ENCODE measurements around the gene PURB. TPM values are rescaled to one million over a fixed set of nuclear protein-coding genes. Genes with fewer than 3 reads are reported as not detected.

PURB gene
- total RNA-seq, 2 experiments from 2014 or later: 18.8 to 20.8 TPM

DNA sequence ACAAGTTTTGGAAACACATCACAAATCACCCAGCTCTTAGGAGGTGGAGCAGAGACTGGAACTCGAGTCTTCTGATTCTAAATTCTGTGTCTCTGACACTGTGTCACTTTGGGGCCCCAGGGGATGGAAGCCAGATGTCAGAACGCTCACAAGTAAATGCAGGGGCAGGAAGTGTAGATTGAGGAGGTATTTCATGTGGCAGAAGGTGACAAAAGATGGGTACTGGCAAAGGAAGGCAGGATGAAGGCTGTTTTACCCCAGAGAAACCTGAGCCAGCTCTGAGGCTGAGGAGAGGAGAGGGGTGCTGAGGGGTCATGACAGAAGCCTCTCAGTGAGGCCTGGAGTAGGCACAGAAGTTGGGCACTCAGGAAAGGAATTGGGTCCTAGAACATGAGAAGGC lies 6.0 kb upstream of the PURB start:
- no peaks in the 10 kb centered on the region for H3K36me3 Mint-ChIP-seq (ENCODE audit: low read depth)
- intact Hi-C loops (cut with DNase I, micrococcal nuclease): no loop called here
- H3K27ac Mint-ChIP-seq: peak overlapping the region; percentile 94
- POLR2A ChIA-PET: interaction anchor here (0.6 to 0.8 kb wide), 3 partner anchors 89 to 400 kb away, joined by 3 to 5 read pairs (median 3); no protein-coding TSS in a partner anchor
- DNase-seq: peak; percentile 73
- H3K9me3 Mint-ChIP-seq (ENCODE audit: low read depth): no peaks in the 10 kb centered on the region
- peak overlapping the region; percentile 6 for H3K4me3 Mint-ChIP-seq
- peak; percentile 92 for ATAC-seq
- CTCF ChIA-PET: interaction anchor here (0.6 to 1.4 kb wide), 5 partner anchors 10 to 241 kb away, joined by 3 to 6 read pairs (median 4); no protein-coding TSS in a partner anchor
- H3K27me3 Mint-ChIP-seq: no peaks in the 10 kb centered on the region
- H3K4me1 Mint-ChIP-seq: peaks cover 33% of the 10 kb centered on the region

DNA sequence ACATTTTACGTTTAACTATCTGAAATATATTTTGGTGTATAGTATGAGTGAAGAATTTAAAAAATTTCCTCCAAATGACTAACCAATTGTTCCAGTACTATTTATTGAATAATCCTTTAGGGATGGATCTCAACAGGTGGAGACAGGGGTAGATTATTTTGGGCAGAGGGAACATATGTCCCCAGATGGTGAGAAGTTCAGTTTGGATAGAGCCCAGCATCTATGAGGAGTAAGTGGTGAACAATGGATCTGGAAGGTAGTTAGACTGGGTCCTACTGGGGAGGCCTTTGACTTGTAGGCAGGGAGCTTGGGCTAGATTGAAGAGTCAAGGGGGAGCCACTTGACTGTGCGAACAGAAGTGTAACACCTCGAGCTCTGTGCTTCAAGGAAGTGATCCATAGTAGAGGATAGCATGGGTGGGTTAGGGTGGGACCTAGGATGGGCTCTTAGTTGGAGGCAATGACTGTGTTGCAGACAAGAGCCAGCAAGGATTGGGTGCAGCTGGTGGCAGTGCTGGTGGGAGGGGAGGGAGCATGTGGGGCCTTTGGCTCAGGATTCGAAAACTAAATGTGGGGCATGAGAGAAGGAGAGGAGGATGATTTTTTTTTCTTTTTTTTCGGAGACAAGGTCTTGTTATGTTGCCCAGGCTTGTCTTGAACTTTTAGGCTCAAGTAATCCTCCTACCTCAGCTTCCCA lies 3.9 kb upstream of the PURB start:
- intact Hi-C loops (cut with DNase I, micrococcal nuclease): loop anchor here (5.0 to 10.0 kb wide), 2 partner anchors 142 to 876 kb away; partner anchors contain the start of gene ZMIZ2 (in 1 of the 2)

DNA sequence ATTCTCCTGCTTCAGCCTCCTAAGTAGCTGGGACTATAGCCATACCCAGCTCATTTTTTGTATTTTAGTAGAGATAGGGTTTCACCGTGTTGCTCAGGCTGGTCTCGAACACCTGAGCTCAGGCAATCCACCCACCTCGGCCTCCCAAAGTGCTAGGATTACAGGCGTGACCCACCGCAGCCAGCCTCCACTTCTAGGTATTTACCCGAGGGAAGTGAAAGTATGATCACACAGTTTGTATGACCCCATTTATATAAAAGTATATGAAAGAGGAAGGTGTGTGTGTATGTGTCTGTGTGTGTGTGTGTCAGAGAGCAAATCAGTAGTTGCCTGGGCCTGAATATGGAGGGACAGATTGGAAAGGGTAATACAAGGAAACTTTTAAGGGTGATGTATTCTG lies 2.0 kb upstream of the PURB start:
- H3K27me3 Mint-ChIP-seq: no peaks in the 10 kb centered on the region
- peaks cover 7% of the 10 kb centered on the region for H3K9me3 Mint-ChIP-seq (ENCODE audit: low read depth)
- ATAC-seq (no peak), DNase-seq (no peak)
- H3K4me1 Mint-ChIP-seq: peaks cover 51% of the 10 kb centered on the region
- H3K36me3 Mint-ChIP-seq (ENCODE audit: low read depth): peaks cover 27% of the 10 kb centered on the region
- intact Hi-C loops (cut with DNase I, micrococcal nuclease): loop anchor here (5.0 to 10.0 kb wide), 2 partner anchors 140 to 878 kb away; partner anchors contain the start of gene ZMIZ2 (in 1 of the 2)
- ChIA-PET CTCF (no interaction called here), POLR2A (interaction anchor here (0.5 kb wide), 1 partner anchor 313 kb away, joined by 8 read pairs; no protein-coding TSS in a partner anchor)
- H3K4me3 Mint-ChIP-seq: no peak overlapping the region
- H3K27ac Mint-ChIP-seq: peak overlapping the region; percentile 37

More for the DNA sequence above, 3.9 kb upstream of the PURB start:
- DNase-seq (no peak), ATAC-seq (no peak)
- peak overlapping the region; percentile 13 for H3K27ac Mint-ChIP-seq
- no peak overlapping the region for H3K4me3 Mint-ChIP-seq
- ChIA-PET CTCF (interaction anchor here (0.8 to 1.0 kb wide), 3 partner anchors 18 to 247 kb away, joined by 3 to 4 read pairs (median 4); no protein-coding TSS in a partner anchor), POLR2A (interaction anchor here (0.7 kb wide), 1 partner anchor 91 kb away, joined by 4 read pairs; no protein-coding TSS in a partner anchor)
- peaks cover 2% of the 10 kb centered on the region for H3K9me3 Mint-ChIP-seq (ENCODE audit: low read depth)
- peaks cover 9% of the 10 kb centered on the region for H3K36me3 Mint-ChIP-seq (ENCODE audit: low read depth)
- no peaks in the 10 kb centered on the region for H3K27me3 Mint-ChIP-seq
- peaks cover 36% of the 10 kb centered on the region for H3K4me1 Mint-ChIP-seq

DNA sequence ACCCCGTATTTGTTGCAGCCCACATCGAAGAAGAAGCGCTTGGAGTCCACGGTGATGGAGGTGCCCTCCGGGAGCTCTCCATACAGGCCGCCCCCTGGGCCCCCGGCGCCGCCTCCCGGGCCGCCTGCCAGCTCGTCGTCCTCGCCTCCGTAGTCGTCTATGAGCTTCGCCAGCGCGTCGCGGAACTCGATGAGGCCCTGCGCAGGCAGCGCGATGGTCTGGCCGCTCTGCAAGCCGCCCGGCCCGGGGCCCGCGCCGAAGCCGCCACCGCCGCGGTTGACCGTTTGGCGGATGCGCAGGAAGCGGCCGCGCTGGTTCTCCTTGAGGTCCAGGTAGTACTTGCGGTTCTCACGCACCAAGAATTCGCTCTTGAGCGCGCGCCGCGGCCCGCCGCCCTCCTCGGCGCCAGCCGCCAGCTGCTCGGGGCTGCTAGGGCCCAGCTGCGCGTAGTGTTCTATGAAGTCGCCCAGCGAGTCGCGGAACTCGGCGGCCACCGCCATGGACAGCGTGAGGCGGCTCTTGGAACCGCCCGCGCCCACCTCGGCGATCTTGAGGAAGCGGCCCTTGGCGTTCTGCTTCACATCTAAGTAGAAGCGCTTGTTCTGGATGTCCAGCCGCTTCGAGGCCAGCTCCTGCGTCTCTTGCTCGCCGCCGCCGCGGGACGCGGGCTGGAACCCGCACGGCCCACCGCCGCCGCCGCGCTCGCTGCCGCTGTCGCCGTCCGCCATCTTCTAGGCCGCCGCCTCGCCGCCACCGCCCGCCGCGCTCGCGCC lies 523 bp downstream of the PURB start:
- Mint-ChIP-seq H3K4me3 (peak overlapping the region; percentile 86), H3K36me3 (ENCODE audit: low read depth) (peaks cover 49% of the 10 kb centered on the region), H3K27me3 (no peaks in the 10 kb centered on the region), H3K9me3 (ENCODE audit: low read depth) (peaks cover 7% of the 10 kb centered on the region), H3K27ac (peak overlapping the region; percentile 89), H3K4me1 (peaks cover 57% of the 10 kb centered on the region)
- no peak for ATAC-seq
- ChIA-PET POLR2A (interaction anchor here (0.5 to 2.6 kb wide), 18 partner anchors 11 to 278 kb away, joined by 3 to 36 read pairs (median 4); partner anchors contain the start of genes H2AZ2, MYO1G, OGDH and PPIA), CTCF (interaction anchor here (0.7 to 2.8 kb wide), 9 partner anchors 28 to 275 kb away, joined by 3 to 21 read pairs (median 5); partner anchors contain the start of gene H2AZ2)
- DNase-seq: peak; percentile 72
- intact Hi-C loops (cut with DNase I, micrococcal nuclease): loop anchor here (1.0 to 10.0 kb wide), 18 partner anchors 28 to 880 kb away; partner anchors contain the start of genes OGDH (in 2 of the 2), ZMIZ2 (in 2 of the 2), DDX56 (in 1 of the 2) and H2AZ2 (in 1 of the 2)

DNA sequence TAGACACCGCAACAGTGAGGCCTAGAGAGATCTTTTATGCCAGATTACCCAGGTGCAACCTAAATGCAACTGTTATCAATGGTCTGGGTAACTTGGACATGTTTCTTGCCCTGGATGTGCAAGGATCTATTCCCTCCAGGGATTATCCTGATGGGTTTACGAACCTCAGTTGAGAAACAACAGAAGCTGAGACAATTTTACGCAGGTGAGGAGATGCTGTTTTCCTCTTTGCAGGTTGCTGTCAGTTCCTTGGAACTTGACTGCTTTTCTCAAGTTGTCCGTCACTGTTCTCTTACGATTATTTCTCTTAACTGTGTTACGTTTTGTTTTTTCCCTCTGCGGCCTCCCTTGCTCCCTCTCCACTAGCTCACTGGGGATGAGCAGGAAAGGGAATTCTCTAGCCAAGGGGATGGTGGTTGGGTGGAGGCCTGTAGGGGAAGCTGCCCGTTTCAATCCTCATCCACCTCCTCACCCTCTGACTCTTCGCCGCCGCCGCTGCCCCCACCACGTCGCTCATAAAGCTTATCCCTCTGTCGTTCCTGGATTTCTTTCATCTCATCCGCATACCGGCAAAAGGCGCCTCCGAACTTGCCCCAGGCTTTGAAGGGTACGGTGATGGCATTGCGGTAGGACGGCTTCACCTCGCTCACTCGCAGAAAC lies 1.2 kb downstream of the PURB start:
- Mint-ChIP-seq H3K9me3 (ENCODE audit: low read depth) (peaks cover 7% of the 10 kb centered on the region), H3K4me3 (peak overlapping the region; percentile 86), H3K27me3 (no peaks in the 10 kb centered on the region), H3K27ac (peak overlapping the region; percentile 89), H3K36me3 (ENCODE audit: low read depth) (peaks cover 54% of the 10 kb centered on the region), H3K4me1 (peaks cover 61% of the 10 kb centered on the region)
- DNase-seq (no peak), ATAC-seq (no peak)
- intact Hi-C loops (cut with DNase I, micrococcal nuclease): loop anchor here (1.0 to 10.0 kb wide), 3 partner anchors 27 to 881 kb away; no protein-coding TSS in a partner anchor
- ChIA-PET POLR2A (interaction anchor here (0.5 to 2.6 kb wide), 9 partner anchors 27 to 278 kb away, joined by 3 to 36 read pairs (median 4); partner anchors contain the start of genes H2AZ2, MYO1G, OGDH and PPIA), CTCF (interaction anchor here (1.0 to 2.8 kb wide), 5 partner anchors 27 to 35 kb away, joined by 3 to 21 read pairs (median 8); partner anchors contain the start of gene H2AZ2)

DNA sequence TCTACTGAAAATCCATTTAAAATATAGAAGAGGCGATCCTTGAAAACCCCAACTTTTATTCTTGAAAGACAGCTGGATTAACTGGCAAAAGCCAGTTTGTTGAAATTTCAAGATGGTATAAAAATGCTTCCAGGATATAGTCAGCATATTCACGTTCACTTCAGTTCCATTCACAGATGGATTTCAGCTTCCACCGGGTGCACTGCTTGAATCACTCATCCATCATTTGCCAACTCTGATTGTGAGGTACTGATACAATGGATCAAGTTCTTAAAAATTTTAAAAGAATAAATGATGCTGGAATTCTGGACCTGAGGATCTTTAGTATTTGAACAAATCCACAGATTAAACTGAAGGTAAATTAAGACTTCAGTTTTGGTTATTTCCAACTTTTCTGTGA lies 2.4 kb downstream of the PURB start:
- no peak overlapping the region for H3K27ac Mint-ChIP-seq
- CTCF ChIA-PET: interaction anchor here (0.8 to 3.8 kb wide), 7 partner anchors 9 to 253 kb away, joined by 3 to 38 read pairs (median 5); no protein-coding TSS in a partner anchor
- ATAC-seq: no peak
- peak overlapping the region; percentile 86 for H3K4me3 Mint-ChIP-seq
- H3K27me3 Mint-ChIP-seq: no peaks in the 10 kb centered on the region
- POLR2A ChIA-PET: interaction anchor here (0.7 to 0.8 kb wide), 2 partner anchors 9 to 31 kb away, joined by 3 read pairs; no protein-coding TSS in a partner anchor
- peaks cover 62% of the 10 kb centered on the region for H3K4me1 Mint-ChIP-seq
- H3K36me3 Mint-ChIP-seq (ENCODE audit: low read depth): peaks cover 61% of the 10 kb centered on the region
- intact Hi-C loops (cut with DNase I, micrococcal nuclease): loop anchor here in 1 of 2 experiments (10.0 kb wide), 1 partner anchor 882 kb away; no protein-coding TSS in a partner anchor
- no peak for DNase-seq
- H3K9me3 Mint-ChIP-seq (ENCODE audit: low read depth): peaks cover 7% of the 10 kb centered on the region

DNA sequence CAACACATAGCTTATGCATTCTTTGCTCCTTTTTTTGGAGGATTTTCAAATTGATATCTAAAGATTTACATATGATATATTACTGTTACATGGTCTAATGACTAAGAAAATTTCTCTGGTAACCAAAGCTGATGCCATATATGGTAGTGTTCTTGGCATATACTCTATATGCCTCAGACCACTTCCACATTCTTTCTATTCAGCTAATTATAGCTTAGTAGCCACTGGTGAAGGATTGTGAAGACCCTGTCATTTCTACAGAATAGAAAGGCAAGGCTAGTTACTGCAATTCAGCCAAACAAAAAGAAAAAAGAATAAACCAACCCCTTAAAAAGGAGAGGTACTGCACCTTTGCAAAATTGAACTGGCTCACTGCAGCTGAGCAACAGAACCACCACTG lies 3.7 kb downstream of the PURB start:
- ChIA-PET CTCF (interaction anchor here (0.6 to 3.8 kb wide), 10 partner anchors 8 to 254 kb away, joined by 3 to 38 read pairs (median 5); no protein-coding TSS in a partner anchor), POLR2A (interaction anchor here (0.7 to 1.2 kb wide), 2 partner anchors 33 to 84 kb away, joined by 3 to 4 read pairs; partner anchors contain the start of gene H2AZ2)
- ATAC-seq: no peak
- intact Hi-C loops (cut with DNase I, micrococcal nuclease): loop anchor here in 1 of 2 experiments (10.0 kb wide), 1 partner anchor 883 kb away; no protein-coding TSS in a partner anchor
- H3K4me3 Mint-ChIP-seq: peak overlapping the region; percentile 67
- no peaks in the 10 kb centered on the region for H3K27me3 Mint-ChIP-seq
- peak overlapping the region; percentile 29 for H3K27ac Mint-ChIP-seq
- peaks cover 56% of the 10 kb centered on the region for H3K4me1 Mint-ChIP-seq
- peaks cover 67% of the 10 kb centered on the region for H3K36me3 Mint-ChIP-seq (ENCODE audit: low read depth)
- peaks cover 7% of the 10 kb centered on the region for H3K9me3 Mint-ChIP-seq (ENCODE audit: low read depth)
- no peak for DNase-seq

DNA sequence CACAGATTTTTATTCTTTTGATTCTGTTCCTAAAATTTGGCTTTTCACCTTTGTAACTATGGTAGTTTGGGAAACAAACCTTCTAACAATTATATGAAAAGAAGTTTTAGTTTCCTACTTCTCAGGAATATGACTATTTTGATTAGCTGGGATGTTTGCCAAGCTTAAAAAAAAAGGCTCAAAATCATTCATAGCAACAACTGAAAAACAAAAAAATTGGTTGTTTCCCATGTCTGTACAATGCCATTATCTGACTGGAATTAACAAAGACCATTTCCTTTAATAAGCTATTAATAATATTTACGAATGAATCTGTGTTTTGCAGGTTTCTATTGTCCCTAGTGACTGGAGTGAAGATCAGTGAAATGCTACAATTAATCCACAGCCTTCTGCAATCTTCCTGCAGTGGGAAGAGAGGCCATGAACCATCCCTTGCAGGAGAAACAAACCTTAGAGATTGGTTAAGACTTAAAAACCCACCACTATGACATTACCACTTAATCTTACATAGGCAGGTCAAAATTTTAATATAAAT lies 4.2 kb downstream of the PURB start:
- peaks cover 70% of the 10 kb centered on the region for H3K36me3 Mint-ChIP-seq (ENCODE audit: low read depth)
- no peaks in the 10 kb centered on the region for H3K27me3 Mint-ChIP-seq
- no peak for DNase-seq
- H3K9me3 Mint-ChIP-seq (ENCODE audit: low read depth): peaks cover 7% of the 10 kb centered on the region
- POLR2A ChIA-PET: interaction anchor here (0.7 to 1.2 kb wide), 2 partner anchors 33 to 83 kb away, joined by 3 to 4 read pairs; partner anchors contain the start of gene H2AZ2
- no peak for ATAC-seq
- H3K4me1 Mint-ChIP-seq: peaks cover 55% of the 10 kb centered on the region
- CTCF ChIA-PET: interaction anchor here (0.6 to 3.8 kb wide), 10 partner anchors 8 to 254 kb away, joined by 3 to 38 read pairs (median 5); no protein-coding TSS in a partner anchor
- intact Hi-C loops (cut with DNase I, micrococcal nuclease): loop anchor here in 1 of 2 experiments (10.0 kb wide), 1 partner anchor 884 kb away; no protein-coding TSS in a partner anchor
- peak overlapping the region; percentile 67 for H3K4me3 Mint-ChIP-seq
- peak overlapping the region; percentile 56 for H3K27ac Mint-ChIP-seq

DNA sequence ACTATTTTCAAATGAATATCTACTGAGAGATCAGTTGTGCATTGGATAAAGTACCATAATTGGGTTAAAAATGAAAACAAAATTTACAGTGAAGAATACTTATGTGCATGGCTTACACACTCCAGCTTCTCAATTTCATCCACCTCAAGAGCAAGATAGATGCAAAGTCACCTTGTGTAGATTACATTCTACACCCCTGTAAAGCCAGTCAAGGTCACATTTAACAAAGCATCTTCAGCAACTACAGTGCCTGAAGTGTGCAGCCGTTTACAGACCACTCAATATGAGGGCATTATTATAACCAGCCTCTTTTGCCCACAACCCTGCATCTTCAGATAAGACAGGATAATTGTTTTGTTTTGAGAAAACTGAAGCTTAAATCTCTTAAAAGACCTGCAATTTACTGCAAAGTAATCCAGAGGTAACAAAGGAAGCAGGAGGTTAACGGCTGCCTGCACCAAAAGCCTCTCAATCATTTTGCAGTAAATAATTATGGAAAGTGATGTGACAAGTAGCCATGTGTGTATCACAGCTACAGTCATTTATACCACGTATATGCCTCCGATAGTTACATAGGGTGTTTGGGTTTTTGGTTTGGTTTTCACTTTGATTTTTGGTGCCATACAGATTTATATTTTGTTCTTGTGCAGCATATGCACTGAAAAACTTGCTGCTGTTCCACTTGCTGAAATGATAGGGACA lies 4.9 kb downstream of the PURB start:
- H3K4me3 Mint-ChIP-seq: peak overlapping the region; percentile 67
- intact Hi-C loops (cut with DNase I, micrococcal nuclease): loop anchor here in 1 of 2 experiments (10.0 kb wide), 1 partner anchor 884 kb away; no protein-coding TSS in a partner anchor
- DNase-seq: no peak
- H3K27me3 Mint-ChIP-seq: no peaks in the 10 kb centered on the region
- H3K36me3 Mint-ChIP-seq (ENCODE audit: low read depth): peaks cover 67% of the 10 kb centered on the region
- H3K4me1 Mint-ChIP-seq: peaks cover 53% of the 10 kb centered on the region
- ChIA-PET CTCF (interaction anchor here (0.6 to 3.8 kb wide), 9 partner anchors 12 to 255 kb away, joined by 3 to 38 read pairs (median 6); partner anchors contain the start of gene TBRG4), POLR2A (no interaction called here)
- peaks cover 7% of the 10 kb centered on the region for H3K9me3 Mint-ChIP-seq (ENCODE audit: low read depth)
- peak overlapping the region; percentile 51 for H3K27ac Mint-ChIP-seq
- ATAC-seq: no peak

All from activated CD4-positive, alpha-beta T cell treated with anti-CD3 and anti-CD28 coated beads for 36 hours (primary cell).